ENCODE results near the gene MDN1.

DNA sequence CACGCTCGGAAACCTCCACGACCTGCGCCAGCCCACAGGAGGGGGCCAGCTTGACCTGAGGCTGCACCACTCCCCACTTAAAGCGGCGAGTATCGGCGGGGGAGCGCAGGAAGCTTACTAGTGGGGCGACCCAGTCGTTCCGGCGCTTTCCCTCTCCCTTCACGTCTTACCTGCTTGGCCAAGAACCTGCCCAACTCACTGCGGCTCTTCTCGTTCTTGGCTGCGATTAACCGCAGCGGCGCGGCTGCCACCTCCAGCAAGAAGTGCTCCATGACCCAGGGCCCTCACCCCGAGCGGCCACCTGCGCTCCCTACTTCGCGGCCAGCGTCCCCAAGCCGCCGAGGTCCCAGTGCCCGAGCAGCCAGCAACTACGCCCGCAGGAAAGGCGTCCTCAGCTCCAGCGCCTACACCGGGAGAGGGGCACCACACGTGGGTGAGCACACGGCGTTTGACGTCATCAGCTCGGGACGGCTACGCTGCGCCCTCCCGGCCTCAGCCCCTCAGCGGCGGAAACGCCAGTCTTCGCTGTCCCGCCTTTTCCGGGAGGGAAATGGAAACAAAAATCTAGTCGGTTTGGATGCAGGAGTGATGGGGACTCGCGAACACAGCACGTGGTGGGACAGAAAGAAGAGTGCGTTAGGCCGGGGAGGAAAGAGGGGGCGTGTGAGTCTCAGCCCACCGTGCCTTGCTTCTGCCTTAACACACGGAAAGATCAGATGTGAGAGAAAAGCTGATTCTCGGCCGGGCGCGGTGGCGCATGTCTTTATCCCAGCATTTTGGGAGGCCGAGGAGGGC is at the start of gene MDN1:
- TF ChIP-seq ZNF274 (IDR thresholded peaks at IDR 0.05; ENCODE audit: low read depth, low read length) (no peak), YY1 (IDR thresholded peaks at IDR 0.05; ENCODE audit: insufficient read depth, insufficient read length) (no peak), SUZ12 (IDR thresholded peaks at IDR 0.05; ENCODE audit: extremely low read depth, insufficient read depth, insufficient read length) (no peak)
